Breast epithelium (tissue), 3 donors: ENCODE results near the gene CAMTA1.

Experiments used
- CTCF ChIP-seq, 3 donors: fragments of 450-650 bp; IDR thresholded peaks; one replicate each; pipeline ENCODE4 v1.5.1; 2016 to 2017; ENCODE audit warnings: antibody characterized with exemption in 3 of 3, mild to moderate bottlenecking in 3 of 3, moderate library complexity in 3 of 3
- POLR2AphosphoS5 ChIP-seq, 3 donors: sonication (generic); formaldehyde crosslinking; IDR thresholded peaks; one replicate each; pipeline ENCODE4 v1.6.1; 2017; ENCODE audit warnings: antibody characterized with exemption in 3 of 3

DNA sequence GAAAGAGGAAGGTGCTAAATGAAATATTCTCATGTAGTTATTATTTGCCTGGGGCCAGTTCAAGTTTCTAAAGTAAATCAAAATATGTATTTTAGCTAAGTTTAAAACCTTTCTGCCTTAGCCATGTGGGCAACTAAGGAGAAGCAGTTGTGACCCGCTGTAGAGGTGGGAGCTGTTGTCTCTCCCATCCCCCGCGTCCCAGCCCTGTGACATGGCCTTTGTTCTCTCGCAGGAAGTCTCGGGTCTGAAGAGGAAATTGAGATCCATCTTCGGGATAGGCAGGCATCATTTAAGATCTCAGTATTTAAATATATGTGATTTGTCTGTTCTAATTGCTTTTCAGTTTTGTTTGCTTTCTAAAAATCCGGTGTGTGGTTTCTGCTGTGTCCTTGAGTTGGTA lies 121.5 kb downstream of the CAMTA1 start:
- TF ChIP-seq CTCF (IDR thresholded peaks at IDR 0.05): no peak
- TF ChIP-seq POLR2AphosphoS5 (IDR thresholded peaks at IDR 0.05): no peak
